Upper lobe of left lung (tissue), 6 donors: ENCODE data around the gene CRYBB3. TPM values are rescaled to one million over a fixed set of nuclear protein-coding genes. Genes with fewer than 3 reads are reported as not detected.
A peak's percentile ranks its signal among the peaks of the same experiment; 100 is the strongest.
"Not testable (repeated sequence)": the region's sequence is repeated elsewhere in the genome, so short reads cannot be mapped to it uniquely, and the experiment has no call there.

Experiments
- ATAC-seq, 2 donors: fragments of 200-7000 bp; cut with Tn5 transposase; one replicate each; pipeline ENCODE4 v1.9.1; 2022; ENCODE audit warnings: mild to moderate bottlenecking in 2 of 2, moderate library complexity in 2 of 2; ENCODE audit not compliant: low FRiP score in 2 of 2
- DNase-seq, 2 donors: peaks; one replicate each; pipeline ENCODE4 v3.0.0-alpha.2; 2019 to 2020
- H3K27ac ChIP-seq, 4 donors: fragments of 200-600 bp; sonication (generic); one replicate each; pipeline ENCODE4 v1.5.1; 2016 to 2019
- H3K27me3 ChIP-seq, 4 donors: fragments of 200-600 bp; sonication (generic); one replicate each; pipeline ENCODE4 v1.5.1; 2017 to 2019
- H3K36me3 ChIP-seq, 4 donors: fragments of 200-600 bp; sonication (generic); one replicate each; pipeline ENCODE4 v1.5.1; 2016 to 2019
- H3K4me1 ChIP-seq, 4 donors: fragments of 200-600 bp; sonication (generic); one replicate each; pipeline ENCODE4 v1.5.1; 2018 to 2019
- H3K4me3 ChIP-seq, 4 donors: fragments of 200-600 bp; sonication (generic); one replicate each; pipeline ENCODE4 v1.5.1; 2017 to 2019; ENCODE audit warnings: mild to moderate bottlenecking in 2 of 4, moderate library complexity in 1 of 4
- H3K9me3 ChIP-seq, 4 donors: fragments of 200-600 bp; sonication (generic); one replicate each; pipeline ENCODE4 v1.5.1; 2018 to 2019
- CTCF ChIP-seq, 6 experiments: fragments of 450-650 bp in 4 of 6; fragments of 200-600 bp in 2 of 6; sonication (generic) in 2 of 6; IDR thresholded peaks; one replicate each; pipeline ENCODE4 v1.5.1; 2016 to 2019; ENCODE audit warnings: antibody characterized with exemption in 6 of 6
- EP300 ChIP-seq, 4 donors: sonication (generic); formaldehyde crosslinking; IDR thresholded peaks; one replicate each; pipeline ENCODE4 v1.5.1; 2017; ENCODE audit warnings: antibody characterized with exemption in 4 of 4, control low read depth in 2 of 4
- POLR2A ChIP-seq, 4 donors: fragments of 450-650 bp; IDR thresholded peaks; one replicate each; pipeline ENCODE4 v1.5.1; 2016 to 2017; ENCODE audit warnings: antibody characterized with exemption in 4 of 4, mild to moderate bottlenecking in 2 of 4
- POLR2AphosphoS5 ChIP-seq, 2 donors: sonication (generic); formaldehyde crosslinking; IDR thresholded peaks; one replicate each; pipeline ENCODE4 v1.5.1; 2017; ENCODE audit warnings: antibody characterized with exemption in 2 of 2
- WGBS, 2 donors: methylation state at CpG; one replicate each; pipeline ENCODE4 v1.1.5; 2017 to 2018; 5-methylcytosine and 5-hydroxymethylcytosine counted together
- total RNA-seq, 6 donors: library from RNA; depleted of rRNA in 4 of 6; stranded (reverse); fragments of >200 nt in 4 of 6; gene quantifications; one replicate each; pipeline versions ENCODE4 v1.1.0 to v1.2.1, GENCODE V29; 2016 to 2021
- donor health status: DM: no; HTN: no; CAD: no; lungs with moderate emphysema.
- donor health status: DM: no; HTN: yes; CAD: no; lungs with severe emphysema.

The CRYBB3 gene
- total RNA-seq, 6 donors from 2014 or later = 0.26 to 0.61 TPM; not detected in 4

- TF ChIP-seq EP300 (IDR thresholded peaks at IDR 0.05) (no peak), POLR2A (IDR thresholded peaks at IDR 0.05) (no peak), CTCF (IDR thresholded peaks at IDR 0.05) (no peak), POLR2AphosphoS5 (IDR thresholded peaks at IDR 0.05) (no peak)
- 72 to 82% methylated on average over 5 of the region's 5 CpGs for WGBS, 2 donors
- no peaks in the 10 kb centered on the region for H3K27me3 ChIP-seq
Observed at GRCh38 chr22:25232301-25232700, 32.6 kb downstream of the CRYBB3 start.

GRCh38 chr22:25233706-25234105 is 34.0 kb downstream of the CRYBB3 start:
- not testable (repeated sequence) for DNase-seq, H3K4me1 ChIP-seq, H3K9me3 ChIP-seq, H3K27me3 ChIP-seq, H3K4me3 ChIP-seq, H3K27ac ChIP-seq, ATAC-seq, H3K36me3 ChIP-seq

More at GRCh38 chr22:25232301-25232700, 32.6 kb downstream of the CRYBB3 start:
- ATAC-seq (no peak), DNase-seq (no peak)
- no peaks in the 10 kb centered on the region for H3K36me3 ChIP-seq
- H3K9me3 ChIP-seq = no peaks in the 10 kb centered on the region
- peaks cover 0 to 6% (median 2%) of the 10 kb centered on the region in 4 donors for H3K4me1 ChIP-seq
- no peak overlapping the region for H3K4me3 ChIP-seq
- no peak overlapping the region for H3K27ac ChIP-seq

- H3K27me3 ChIP-seq = no peaks in the 10 kb centered on the region
- H3K27ac ChIP-seq = no peak overlapping the region
- peak; percentile 75 to 78 for ATAC-seq
- TF ChIP-seq CTCF (IDR thresholded peaks at IDR 0.05) (peak in 5 of 6 experiments; percentile 49 to 75 (median 72)), POLR2AphosphoS5 (IDR thresholded peaks at IDR 0.05) (no peak)
- 14 to 19% methylated on average over 21 to 30 of the region's 30 CpGs for WGBS, 2 donors
- DNase-seq = peak; percentile 72 to 91
- no peak overlapping the region for H3K4me3 ChIP-seq
- H3K4me1 ChIP-seq = peaks cover 0 to 6% (median 2%) of the 10 kb centered on the region in 4 donors
- H3K36me3 ChIP-seq = no peaks in the 10 kb centered on the region
- no peaks in the 10 kb centered on the region for H3K9me3 ChIP-seq
Observed at GRCh38 chr22:25235547-25236290, 36.1 kb downstream of the CRYBB3 start.

- no peak for ATAC-seq
- no peak overlapping the region for H3K27ac ChIP-seq
- no peaks in the 10 kb centered on the region for H3K9me3 ChIP-seq
- no peak overlapping the region for H3K4me3 ChIP-seq
- peaks cover 0 to 6% (median 2%) of the 10 kb centered on the region in 4 donors for H3K4me1 ChIP-seq
- H3K27me3 ChIP-seq = no peaks in the 10 kb centered on the region
- DNase-seq = no peak
- H3K36me3 ChIP-seq = no peaks in the 10 kb centered on the region
- TF ChIP-seq POLR2AphosphoS5 (IDR thresholded peaks at IDR 0.05) = no peak
- TF ChIP-seq POLR2A (IDR thresholded peaks at IDR 0.05) = no peak
- no peak for TF ChIP-seq EP300 (IDR thresholded peaks at IDR 0.05)
- no peak for TF ChIP-seq CTCF (IDR thresholded peaks at IDR 0.05)
- 83 to 90% methylated on average over 6 of the region's 6 CpGs for WGBS, 2 donors
Observed at GRCh38 chr22:25236417-25236816, 36.8 kb downstream of the CRYBB3 start.

GRCh38 chr22:25237503-25237902 is 37.8 kb downstream of the CRYBB3 start:
- WGBS, 2 donors = 83 to 95% methylated on average over 4 of the region's 4 CpGs
- Histone ChIP-seq H3K4me1 (peaks cover 0 to 6% (median 2%) of the 10 kb centered on the region in 4 donors), H3K4me3 (no peak overlapping the region), H3K27ac (no peak overlapping the region), H3K27me3 (no peaks in the 10 kb centered on the region), H3K36me3 (no peaks in the 10 kb centered on the region), H3K9me3 (no peaks in the 10 kb centered on the region)
- no peak for DNase-seq
- TF ChIP-seq EP300 (IDR thresholded peaks at IDR 0.05) (no peak), POLR2A (IDR thresholded peaks at IDR 0.05) (no peak), POLR2AphosphoS5 (IDR thresholded peaks at IDR 0.05) (no peak), CTCF (IDR thresholded peaks at IDR 0.05) (no peak)
- ATAC-seq = no peak

- H3K4me1 ChIP-seq, ATAC-seq, H3K27ac ChIP-seq, H3K4me3 ChIP-seq, H3K9me3 ChIP-seq, H3K27me3 ChIP-seq, H3K36me3 ChIP-seq, DNase-seq: not testable (repeated sequence)
- WGBS, 2 donors = 63 to 72% methylated on average over 3 to 9 of the region's 9 CpGs
Observed at GRCh38 chr22:25238058-25238457, 38.4 kb downstream of the CRYBB3 start.

GRCh38 chr22:25255169-25255568 is 55.5 kb downstream of the CRYBB3 start:
- ATAC-seq, H3K4me3 ChIP-seq, H3K4me1 ChIP-seq, H3K9me3 ChIP-seq, DNase-seq, H3K36me3 ChIP-seq, H3K27me3 ChIP-seq, H3K27ac ChIP-seq: not testable (repeated sequence)
- 57 to 62% methylated on average over 1 of the region's 1 CpG for WGBS, 2 donors
